Immature natural killer cell (primary cell): ENCODE data around the gene CNIH3. TPM values are rescaled to one million over a fixed set of nuclear protein-coding genes. Genes with fewer than 3 reads are reported as not detected.
"Not testable (repeated sequence)": the region's sequence is repeated elsewhere in the genome, so short reads cannot be mapped to it uniquely, and the experiment has no call there.

Experiments used
- DNase-seq, 3 donors: peaks; one replicate each; pipeline ENCODE4 v3.0.0; 2022; ENCODE audit warnings: mixed read lengths in 1 of 3
- H3K27ac Mint-ChIP-seq, 6 donors: one replicate each; pipeline ENCODE4 v1.8.0; 2020; ENCODE audit warnings: mixed read lengths in 6 of 6, mild to moderate bottlenecking in 5 of 6, inconsistent platforms in 4 of 6, moderate library complexity in 3 of 6
- H3K27me3 Mint-ChIP-seq, 3 donors: one replicate each; pipeline ENCODE4 v1.8.0; 2020 to 2021; ENCODE audit warnings: low read depth in 3 of 3, mild to moderate bottlenecking in 3 of 3, mixed read lengths in 3 of 3, moderate library complexity in 3 of 3, inconsistent platforms in 1 of 3
- H3K36me3 Mint-ChIP-seq, 3 donors: one replicate each; pipeline ENCODE4 v1.8.0; 2020; ENCODE audit warnings: mixed read lengths in 3 of 3, inconsistent platforms in 2 of 3, mild to moderate bottlenecking in 2 of 3
- H3K4me1 Mint-ChIP-seq, 2 donors: one replicate each; pipeline ENCODE4 v1.8.0; 2020; ENCODE audit warnings: inconsistent platforms in 2 of 2, mild to moderate bottlenecking in 2 of 2, mixed read lengths in 2 of 2, moderate library complexity in 1 of 2
- H3K4me3 Mint-ChIP-seq, 5 donors: one replicate each; pipeline ENCODE4 v1.8.0; 2020; ENCODE audit warnings: mild to moderate bottlenecking in 5 of 5, mixed read lengths in 5 of 5, inconsistent platforms in 3 of 5, moderate library complexity in 3 of 5
- H3K9me3 Mint-ChIP-seq, 6 donors: one replicate each; pipeline ENCODE4 v1.8.0; 2020; ENCODE audit warnings: mild to moderate bottlenecking in 6 of 6, mixed read lengths in 6 of 6, inconsistent platforms in 4 of 6, moderate library complexity in 3 of 6
- polyA plus RNA-seq, 3 donors: library from polyadenylated mRNA; unstranded; fragments of 300-500 nt; fragmentation: Illumina TruSeq; gene quantifications; one replicate each; pipeline ENCODE4 v1.2.3, GENCODE V29; 2021

Gene CNIH3
- polyA plus RNA-seq, 3 donors from 2014 or later, result 1.3 to 2.0 (median 1.7) TPM

GRCh38 chr1:224711231-224711756 lies 95.2 kb downstream of the CNIH3 start:
- not testable (repeated sequence) for H3K36me3 Mint-ChIP-seq, H3K4me1 Mint-ChIP-seq, H3K4me3 Mint-ChIP-seq, H3K27ac Mint-ChIP-seq, H3K27me3 Mint-ChIP-seq, H3K9me3 Mint-ChIP-seq, DNase-seq

GRCh38 chr1:224711876-224712275 lies 95.8 kb downstream of the CNIH3 start:
- Mint-ChIP-seq H3K27ac (no peak overlapping the region), H3K36me3 (no peaks in the 10 kb centered on the region), H3K4me3 (no peak overlapping the region), H3K4me1 (no peaks in the 10 kb centered on the region), H3K27me3 (peaks cover 0 to 4% (median 0%) of the 10 kb centered on the region in 3 donors), H3K9me3 (no peaks in the 10 kb centered on the region)
- DNase-seq, result no peak

- no peak overlapping the region for H3K4me3 Mint-ChIP-seq
- no peak for DNase-seq
- no peaks in the 10 kb centered on the region for H3K4me1 Mint-ChIP-seq
- H3K36me3 Mint-ChIP-seq, result no peaks in the 10 kb centered on the region
- H3K27ac Mint-ChIP-seq, result no peak overlapping the region
- no peaks in the 10 kb centered on the region for H3K9me3 Mint-ChIP-seq
- H3K27me3 Mint-ChIP-seq, result peaks cover 0 to 4% (median 3%) of the 10 kb centered on the region in 3 donors
These were observed 97.1 kb downstream of the CNIH3 start for GRCh38 chr1:224713228-224713627.

GRCh38 chr1:224714553-224714952 lies 98.4 kb downstream of the CNIH3 start:
- Mint-ChIP-seq H3K4me3 (no peak overlapping the region), H3K36me3 (no peaks in the 10 kb centered on the region), H3K4me1 (no peaks in the 10 kb centered on the region), H3K27me3 (peaks cover 0 to 4% (median 3%) of the 10 kb centered on the region in 3 donors), H3K27ac (no peak overlapping the region), H3K9me3 (no peaks in the 10 kb centered on the region)
- no peak for DNase-seq

GRCh38 chr1:224718470-224719053 lies 102.4 kb downstream of the CNIH3 start:
- no peak overlapping the region for H3K27ac Mint-ChIP-seq
- H3K4me1 Mint-ChIP-seq, result no peaks in the 10 kb centered on the region
- H3K9me3 Mint-ChIP-seq, result no peaks in the 10 kb centered on the region
- DNase-seq, result no peak
- no peaks in the 10 kb centered on the region for H3K36me3 Mint-ChIP-seq
- peaks cover 0 to 4% (median 3%) of the 10 kb centered on the region in 3 donors for H3K27me3 Mint-ChIP-seq
- H3K4me3 Mint-ChIP-seq, result no peak overlapping the region

GRCh38 chr1:224719716-224720115 lies 103.6 kb downstream of the CNIH3 start:
- peaks cover 0 to 4% (median 3%) of the 10 kb centered on the region in 3 donors for H3K27me3 Mint-ChIP-seq
- DNase-seq, result no peak
- H3K36me3 Mint-ChIP-seq, result no peaks in the 10 kb centered on the region
- H3K4me1 Mint-ChIP-seq, result no peaks in the 10 kb centered on the region
- no peak overlapping the region for H3K4me3 Mint-ChIP-seq
- no peaks in the 10 kb centered on the region for H3K9me3 Mint-ChIP-seq
- H3K27ac Mint-ChIP-seq, result no peak overlapping the region

- H3K9me3 Mint-ChIP-seq, result no peaks in the 10 kb centered on the region
- H3K36me3 Mint-ChIP-seq, result no peaks in the 10 kb centered on the region
- no peak overlapping the region for H3K27ac Mint-ChIP-seq
- no peak overlapping the region for H3K4me3 Mint-ChIP-seq
- H3K4me1 Mint-ChIP-seq, result no peaks in the 10 kb centered on the region
- no peak for DNase-seq
- peaks cover 0 to 3% (median 2%) of the 10 kb centered on the region in 3 donors for H3K27me3 Mint-ChIP-seq
These were observed 104.1 kb downstream of the CNIH3 start for GRCh38 chr1:224720216-224720615.

GRCh38 chr1:224721000-224721399 lies 104.9 kb downstream of the CNIH3 start:
- no peaks in the 10 kb centered on the region for H3K9me3 Mint-ChIP-seq
- peaks cover 0 to 3% (median 2%) of the 10 kb centered on the region in 3 donors for H3K27me3 Mint-ChIP-seq
- no peak overlapping the region for H3K4me3 Mint-ChIP-seq
- no peak overlapping the region for H3K27ac Mint-ChIP-seq
- H3K4me1 Mint-ChIP-seq, result no peaks in the 10 kb centered on the region
- no peak for DNase-seq
- no peaks in the 10 kb centered on the region for H3K36me3 Mint-ChIP-seq

- Mint-ChIP-seq H3K4me1 (no peaks in the 10 kb centered on the region), H3K27me3 (peaks cover 0 to 3% (median 2%) of the 10 kb centered on the region in 3 donors), H3K9me3 (no peaks in the 10 kb centered on the region), H3K27ac (no peak overlapping the region), H3K36me3 (no peaks in the 10 kb centered on the region), H3K4me3 (no peak overlapping the region)
- no peak for DNase-seq
These were observed 106.7 kb downstream of the CNIH3 start for GRCh38 chr1:224722838-224723237.

- Mint-ChIP-seq H3K36me3 (no peaks in the 10 kb centered on the region), H3K27me3 (peaks cover 0 to 2% (median 0%) of the 10 kb centered on the region in 3 donors), H3K27ac (no peak overlapping the region), H3K4me1 (no peaks in the 10 kb centered on the region), H3K9me3 (no peaks in the 10 kb centered on the region), H3K4me3 (no peak overlapping the region)
- DNase-seq, result no peak
These were observed 108.4 kb downstream of the CNIH3 start for GRCh38 chr1:224724566-224724965.

GRCh38 chr1:224726441-224727182 lies 110.5 kb downstream of the CNIH3 start:
- no peak overlapping the region for H3K27ac Mint-ChIP-seq
- DNase-seq, result no peak
- no peak overlapping the region for H3K4me3 Mint-ChIP-seq
- no peaks in the 10 kb centered on the region for H3K4me1 Mint-ChIP-seq
- no peaks in the 10 kb centered on the region for H3K36me3 Mint-ChIP-seq
- H3K27me3 Mint-ChIP-seq, result no peaks in the 10 kb centered on the region
- no peaks in the 10 kb centered on the region for H3K9me3 Mint-ChIP-seq

- Mint-ChIP-seq H3K4me3 (no peak overlapping the region), H3K36me3 (no peaks in the 10 kb centered on the region), H3K9me3 (no peaks in the 10 kb centered on the region), H3K27me3 (no peaks in the 10 kb centered on the region), H3K4me1 (no peaks in the 10 kb centered on the region), H3K27ac (no peak overlapping the region)
- no peak for DNase-seq
These were observed 111.5 kb downstream of the CNIH3 start for GRCh38 chr1:224727351-224728289.

GRCh38 chr1:224730540-224730939 lies 114.4 kb downstream of the CNIH3 start:
- Mint-ChIP-seq H3K4me1 (peaks cover 0 to 6% of the 10 kb centered on the region in 2 donors), H3K27me3 (peaks cover 0 to 2% (median 2%) of the 10 kb centered on the region in 3 donors), H3K4me3 (no peak overlapping the region), H3K9me3 (no peaks in the 10 kb centered on the region), H3K36me3 (no peaks in the 10 kb centered on the region), H3K27ac (no peak overlapping the region)
- no peak for DNase-seq

GRCh38 chr1:224730965-224731364 lies 114.8 kb downstream of the CNIH3 start:
- no peak overlapping the region for H3K4me3 Mint-ChIP-seq
- no peaks in the 10 kb centered on the region for H3K36me3 Mint-ChIP-seq
- no peaks in the 10 kb centered on the region for H3K9me3 Mint-ChIP-seq
- H3K27ac Mint-ChIP-seq, result no peak overlapping the region
- peaks cover 0 to 2% (median 2%) of the 10 kb centered on the region in 3 donors for H3K27me3 Mint-ChIP-seq
- peaks cover 0 to 6% of the 10 kb centered on the region in 2 donors for H3K4me1 Mint-ChIP-seq
- no peak for DNase-seq
